WTC11 (cell line): ENCODE data around the gene TRAPPC2B. TPM values are rescaled to one million over a fixed set of nuclear protein-coding genes. Genes with fewer than 3 reads are reported as not detected.

Experiments
- ATAC-seq: fragments of 200-7000 bp; cut with Tn5 transposase; 2 replicates; pipeline ENCODE4 v1.10.0; 2021; ENCODE audit warnings: mild to moderate bottlenecking, moderate library complexity
- CTCF ChIA-PET: fragments of 300-600 bp; sonication (Branson Sonifier 250); formaldehyde crosslinking; loops from one replicate; lab custom pipeline; 2021; ENCODE audit warnings: antibody characterized with exemption; lab: Charles Lee
- POLR2A ChIA-PET: fragments of 350-600 bp; sonication (Branson Sonifier 250); formaldehyde crosslinking; loops from one replicate; lab custom pipeline; 2021; ENCODE audit warnings: antibody characterized with exemption; lab: Charles Lee
- DNase-seq: peaks from one replicate; pipeline ENCODE4 v3.0.0; 2021; ENCODE audit warnings: low spot score
- H3K27ac Mint-ChIP-seq: 2 replicates; pipeline ENCODE4 v1.8.0; 2021; ENCODE audit warnings: mixed read lengths
- H3K27me3 Mint-ChIP-seq: 2 replicates; pipeline ENCODE4 v1.8.0; 2021; ENCODE audit warnings: low read depth, mild to moderate bottlenecking, moderate library complexity, mixed read lengths
- H3K36me3 Mint-ChIP-seq: 2 replicates; pipeline ENCODE4 v1.8.0; 2021; ENCODE audit warnings: mixed read lengths
- H3K4me1 Mint-ChIP-seq: 2 replicates; pipeline ENCODE4 v1.8.0; 2022; ENCODE audit warnings: mixed read lengths
- H3K4me3 Mint-ChIP-seq: 2 replicates; pipeline ENCODE4 v1.8.0; 2021; ENCODE audit warnings: mild to moderate bottlenecking, moderate library complexity, mixed read lengths
- H3K9me3 Mint-ChIP-seq: 2 replicates; pipeline ENCODE4 v1.8.0; 2021; ENCODE audit warnings: mixed read lengths
- AFF4 ChIP-seq: sonication (generic); formaldehyde crosslinking; IDR thresholded peaks from 2 replicates; pipeline ENCODE4 v1.8.1; 2023; ENCODE audit warnings: mild to moderate bottlenecking, missing genetic modification reagents, borderline replicate concordance
- CREB1 ChIP-seq: sonication (generic); formaldehyde crosslinking; IDR thresholded peaks from 2 replicates; pipeline ENCODE4 v1.8.0; 2023; ENCODE audit warnings: mild to moderate bottlenecking, missing genetic modification reagents
- ERG ChIP-seq: fragments of 250-450 bp; sonication (Bioruptor Pico); IDR thresholded peaks from 2 replicates; pipeline ENCODE4 v1.8.0; 2021; ENCODE audit warnings: mild to moderate bottlenecking
- FOXJ3 ChIP-seq: sonication (generic); formaldehyde crosslinking; IDR thresholded peaks from 2 replicates; pipeline ENCODE4 v1.9.0; 2021; ENCODE audit warnings: missing genetic modification reagents, mild to moderate bottlenecking, borderline replicate concordance
- HMGA2 ChIP-seq: fragments of 250-450 bp; sonication (Bioruptor Pico); IDR thresholded peaks from 2 replicates; pipeline ENCODE4 v1.4.0; 2021; ENCODE audit warnings: mild to moderate bottlenecking, moderate library complexity
- HMGXB4 ChIP-seq: sonication (generic); formaldehyde crosslinking; IDR thresholded peaks from 2 replicates; pipeline ENCODE4 v1.8.1; 2023; ENCODE audit warnings: mild to moderate bottlenecking, moderate library complexity, missing genetic modification reagents
- MAX ChIP-seq: sonication (generic); formaldehyde crosslinking; IDR thresholded peaks from 2 replicates; pipeline ENCODE4 v1.8.0; 2022; ENCODE audit warnings: mild to moderate bottlenecking, missing genetic modification reagents
- NR3C1 ChIP-seq: sonication (generic); formaldehyde crosslinking; conservative IDR thresholded peaks from 2 replicates; pipeline ENCODE4 v1.8.1; 2023; ENCODE audit warnings: low read depth, mild to moderate bottlenecking, missing genetic modification reagents
- SMAD3 ChIP-seq: sonication (generic); formaldehyde crosslinking; IDR thresholded peaks from 2 replicates; pipeline ENCODE4 v1.8.0; 2022; ENCODE audit warnings: missing genetic modification reagents, mild to moderate bottlenecking, borderline replicate concordance
- SMAD4 ChIP-seq: sonication (generic); formaldehyde crosslinking; IDR thresholded peaks from 2 replicates; pipeline ENCODE4 v1.8.0; 2022; ENCODE audit warnings: mild to moderate bottlenecking, missing genetic modification reagents
- TP53 ChIP-seq: sonication (generic); formaldehyde crosslinking; IDR thresholded peaks from 2 replicates; pipeline ENCODE4 v1.8.1; 2023; ENCODE audit warnings: mild to moderate bottlenecking, missing genetic modification reagents
- USF2 ChIP-seq: sonication (generic); formaldehyde crosslinking; IDR thresholded peaks from 2 replicates; pipeline ENCODE4 v1.8.1; 2023; ENCODE audit warnings: mild to moderate bottlenecking, missing genetic modification reagents, moderate library complexity
- ZNF121 ChIP-seq: sonication (generic); formaldehyde crosslinking; IDR thresholded peaks from 2 replicates; pipeline ENCODE4 v1.8.0; 2023; ENCODE audit warnings: missing genetic modification reagents
- ZNF317 ChIP-seq: sonication (generic); formaldehyde crosslinking; IDR thresholded peaks from 2 replicates; pipeline ENCODE4 v1.8.1; 2023; ENCODE audit warnings: low read depth, mild to moderate bottlenecking, moderate library complexity, missing genetic modification reagents, borderline replicate concordance
- total RNA-seq: library from RNA; stranded (reverse); gene quantifications from 3 replicates; pipeline ENCODE4 v1.2.3, GENCODE V29; 2021
- TF ChIP-seq, protein P1 (sequence below): sonication (generic); formaldehyde crosslinking; IDR thresholded peaks from 2 replicates; pipeline ENCODE4 v1.8.1; 2022; ENCODE audit warnings: mild to moderate bottlenecking, moderate library complexity, missing genetic modification reagents
- TF ChIP-seq, protein P2 (sequence below): fragments of 200-600 bp; IDR thresholded peaks from 2 replicates; pipeline ENCODE4 v1.8.0; 2022; ENCODE audit warnings: antibody characterized with exemption

Gene TRAPPC2B
- total RNA-seq, 1 experiment from 2014 or later: 10.5 TPM

DNA sequence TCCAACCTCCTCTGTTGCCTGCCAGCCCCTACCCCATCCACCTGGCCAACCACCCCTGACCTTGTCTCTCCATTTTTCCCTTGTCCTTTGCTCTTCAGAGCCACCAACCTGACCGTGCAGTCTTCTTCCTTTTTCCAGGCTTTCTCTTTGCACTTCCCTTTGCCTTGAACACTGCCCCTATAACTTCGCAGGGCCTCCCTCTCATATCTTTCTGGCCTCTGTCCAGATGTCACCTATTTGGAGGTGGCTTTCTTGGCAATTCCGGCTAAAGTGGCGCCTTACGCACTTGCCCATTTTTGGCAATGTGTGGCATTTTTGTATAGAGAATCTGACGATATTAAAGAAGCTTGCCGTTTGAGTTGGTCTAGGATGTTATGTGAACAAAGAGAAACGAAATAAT is 42.2 kb upstream of the TRAPPC2B start (continued):
- TF ChIP-seq AFF4 (no peak), SMAD3 (CRISPR knock-in tag) (no peak), ZNF317 (CRISPR knock-in tag) (no peak), ERG (CRISPR knock-in tag) (no peak), SMAD4 (CRISPR knock-in tag) (no peak), USF2 (no peak), TP53 (CRISPR knock-in tag) (no peak), HMGA2 (no peak), ZNF121 (CRISPR knock-in tag) (no peak), FOXJ3 (CRISPR knock-in tag) (no peak), NR3C1 (no peak)
- TF ChIP-seq, all 79 proteins: peak for 0

DNA sequence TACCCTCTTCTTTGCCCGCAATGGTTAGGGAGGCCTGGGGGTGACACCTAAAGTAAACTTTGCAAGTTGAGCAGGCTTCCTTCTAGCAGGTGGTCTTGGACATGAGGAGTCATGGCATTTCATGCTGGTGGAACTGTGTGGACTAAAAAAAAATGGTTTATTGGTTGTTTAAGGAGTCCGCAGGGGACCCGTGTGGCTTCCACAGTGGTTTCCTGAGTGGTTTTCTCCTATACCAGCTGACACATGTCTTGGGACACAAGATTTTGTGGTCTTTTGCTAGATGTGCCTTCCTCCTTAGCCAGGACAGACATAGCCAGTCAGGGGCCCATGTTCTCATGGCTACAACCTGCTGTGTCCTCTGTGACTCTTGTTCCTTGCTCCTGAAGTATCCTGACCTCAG is 41.6 kb upstream of the TRAPPC2B start:
- Mint-ChIP-seq H3K4me1 (peaks cover 18% of the 10 kb centered on the region), H3K27ac (no peak overlapping the region; the same call in 1 of the 2 replicates), H3K4me3 (peak overlapping the region; percentile 87), H3K27me3 (peaks cover 7% of the 10 kb centered on the region)
- DNase-seq: no peak
- POLR2A ChIA-PET: interaction anchor here (1.6 kb wide), 1 partner anchor 29 kb away, joined by 3 read pairs; no protein-coding TSS in a partner anchor
- no peak for ATAC-seq
- TF ChIP-seq CREB1 (CRISPR knock-in tag) (no peak), MAX (CRISPR knock-in tag) (no peak), HMGXB4 (no peak)
- TF ChIP-seq, protein P1, sequence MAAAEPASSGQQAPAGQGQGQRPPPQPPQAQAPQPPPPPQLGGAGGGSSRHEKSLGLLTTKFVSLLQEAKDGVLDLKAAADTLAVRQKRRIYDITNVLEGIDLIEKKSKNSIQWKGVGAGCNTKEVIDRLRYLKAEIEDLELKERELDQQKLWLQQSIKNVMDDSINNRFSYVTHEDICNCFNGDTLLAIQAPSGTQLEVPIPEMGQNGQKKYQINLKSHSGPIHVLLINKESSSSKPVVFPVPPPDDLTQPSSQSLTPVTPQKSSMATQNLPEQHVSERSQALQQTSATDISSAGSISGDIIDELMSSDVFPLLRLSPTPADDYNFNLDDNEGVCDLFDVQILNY (CRISPR knock-in tag): no peak
- TF ChIP-seq, protein P2, sequence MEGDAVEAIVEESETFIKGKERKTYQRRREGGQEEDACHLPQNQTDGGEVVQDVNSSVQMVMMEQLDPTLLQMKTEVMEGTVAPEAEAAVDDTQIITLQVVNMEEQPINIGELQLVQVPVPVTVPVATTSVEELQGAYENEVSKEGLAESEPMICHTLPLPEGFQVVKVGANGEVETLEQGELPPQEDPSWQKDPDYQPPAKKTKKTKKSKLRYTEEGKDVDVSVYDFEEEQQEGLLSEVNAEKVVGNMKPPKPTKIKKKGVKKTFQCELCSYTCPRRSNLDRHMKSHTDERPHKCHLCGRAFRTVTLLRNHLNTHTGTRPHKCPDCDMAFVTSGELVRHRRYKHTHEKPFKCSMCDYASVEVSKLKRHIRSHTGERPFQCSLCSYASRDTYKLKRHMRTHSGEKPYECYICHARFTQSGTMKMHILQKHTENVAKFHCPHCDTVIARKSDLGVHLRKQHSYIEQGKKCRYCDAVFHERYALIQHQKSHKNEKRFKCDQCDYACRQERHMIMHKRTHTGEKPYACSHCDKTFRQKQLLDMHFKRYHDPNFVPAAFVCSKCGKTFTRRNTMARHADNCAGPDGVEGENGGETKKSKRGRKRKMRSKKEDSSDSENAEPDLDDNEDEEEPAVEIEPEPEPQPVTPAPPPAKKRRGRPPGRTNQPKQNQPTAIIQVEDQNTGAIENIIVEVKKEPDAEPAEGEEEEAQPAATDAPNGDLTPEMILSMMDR: no peak
- TF ChIP-seq, all 79 proteins: peak for 0
- CTCF ChIA-PET: no interaction called here
- H3K9me3 Mint-ChIP-seq: no peaks in the 10 kb centered on the region
- peaks cover 24% of the 10 kb centered on the region for H3K36me3 Mint-ChIP-seq
